SH-SY5Y (cell line): ENCODE data around the gene EEA1.

Source experiments
- GATA2 ChIP-seq: IDR thresholded peaks from 2 replicates; pipeline ENCODE4 v1.6.1; 2011; ENCODE audit warnings: mild to moderate bottlenecking, low read depth, low read length
- GATA3 ChIP-seq: IDR thresholded peaks from 2 replicates; pipeline ENCODE4 v1.6.1; 2011; ENCODE audit warnings: low read depth, mild to moderate bottlenecking, low read length, moderate library complexity

The EEA1 gene

DNA sequence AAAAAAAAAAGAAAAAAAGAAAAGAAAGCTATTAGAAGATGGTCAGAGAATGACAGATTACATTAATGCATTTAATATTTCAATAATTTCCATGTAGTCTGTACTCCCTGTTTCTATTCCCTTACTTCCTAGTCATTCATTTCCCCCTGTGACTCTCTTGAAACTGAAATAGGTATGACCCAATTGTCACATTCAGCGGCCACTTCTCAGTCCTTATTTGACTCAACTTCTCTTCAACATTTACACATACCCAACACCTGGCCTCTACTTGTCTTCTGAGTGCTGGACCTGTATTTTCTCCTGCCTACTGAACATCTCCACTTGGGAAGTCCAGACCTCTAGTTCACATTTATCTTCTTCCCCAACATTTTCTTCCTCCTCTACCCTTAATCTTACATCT is 7.2 kb downstream of the EEA1 start:
- TF ChIP-seq GATA2 (no peak), GATA3 (no peak)

DNA sequence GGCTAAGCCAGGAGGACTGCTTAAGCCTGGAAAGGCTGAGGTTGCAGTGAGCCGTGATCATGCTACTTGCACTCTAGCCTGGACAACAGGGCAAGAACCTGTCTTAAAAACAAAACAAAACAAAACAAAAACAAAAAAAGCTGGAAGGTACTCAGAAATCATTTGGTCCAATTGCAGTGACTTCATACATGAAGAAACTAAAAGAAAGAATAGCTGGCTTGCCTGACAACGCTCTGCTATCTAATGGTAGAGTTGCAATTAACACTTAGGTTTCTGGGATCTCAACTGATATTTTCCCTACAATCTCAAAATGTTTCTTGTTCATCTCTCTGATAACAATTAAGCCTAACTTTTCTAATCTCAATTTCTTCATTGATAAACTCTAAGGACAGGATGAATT is 13.7 kb downstream of the EEA1 start:
- no peak for TF ChIP-seq GATA2
- no peak for TF ChIP-seq GATA3

DNA sequence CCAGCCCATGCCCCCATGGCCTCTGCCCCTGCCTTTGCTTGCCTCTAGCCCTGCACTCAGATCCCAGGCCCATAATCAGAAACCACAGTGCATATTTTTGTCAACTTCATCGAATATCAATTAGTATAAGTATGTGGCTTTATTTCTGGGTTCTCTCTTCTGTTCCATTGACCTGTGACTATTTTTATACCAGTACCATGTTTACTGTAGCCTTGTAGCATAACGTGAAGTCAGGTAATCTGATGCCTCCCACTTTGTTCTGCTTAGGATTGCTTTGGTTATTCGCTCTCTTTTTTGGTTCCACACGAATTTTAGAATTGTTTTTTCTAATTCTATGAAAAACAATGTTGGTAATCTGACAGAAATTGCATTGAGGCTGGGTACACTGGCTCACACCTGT is 14.9 kb downstream of the EEA1 start:
- no peak for TF ChIP-seq GATA3

DNA sequence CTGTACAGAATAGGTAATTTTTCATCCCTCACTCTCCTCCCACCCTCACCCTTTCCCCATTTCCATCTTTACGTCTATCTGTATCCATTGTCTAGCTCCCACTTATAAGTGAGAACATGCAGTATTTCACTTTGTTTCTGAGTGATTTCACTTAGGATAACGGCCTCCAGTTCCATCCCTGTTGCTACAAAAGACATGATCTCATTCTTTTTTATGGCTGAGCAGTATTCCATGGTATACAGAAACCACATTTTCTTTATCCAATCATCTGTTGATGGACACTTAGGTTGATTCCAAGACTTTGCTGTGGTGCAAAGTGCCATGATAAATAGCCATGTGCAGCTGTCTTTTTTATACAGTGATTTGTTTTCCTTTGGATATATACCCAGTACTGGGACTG is 16.4 kb downstream of the EEA1 start:
- TF ChIP-seq GATA2 = no peak
- no peak for TF ChIP-seq GATA3

DNA sequence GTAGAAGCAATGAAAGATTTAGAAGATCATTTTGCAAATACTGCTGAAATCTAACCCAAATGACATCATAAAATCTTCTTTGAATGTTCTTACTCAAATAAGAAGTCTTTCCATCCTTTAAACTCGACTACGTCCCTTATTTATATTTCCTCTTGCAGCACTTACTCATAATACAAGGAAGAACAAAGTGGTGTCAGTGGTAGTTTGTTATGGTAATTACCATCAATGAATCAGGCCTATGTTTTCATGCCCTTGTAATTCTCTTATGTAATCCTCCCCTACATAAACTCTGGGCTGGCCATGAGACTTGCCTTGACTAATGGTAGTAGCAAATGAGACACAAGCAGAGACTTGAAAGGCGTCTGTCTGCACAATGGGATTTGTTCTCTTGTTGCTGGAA is 17.0 kb downstream of the EEA1 start:
- no peak for TF ChIP-seq GATA3
- TF ChIP-seq GATA2 = no peak

DNA sequence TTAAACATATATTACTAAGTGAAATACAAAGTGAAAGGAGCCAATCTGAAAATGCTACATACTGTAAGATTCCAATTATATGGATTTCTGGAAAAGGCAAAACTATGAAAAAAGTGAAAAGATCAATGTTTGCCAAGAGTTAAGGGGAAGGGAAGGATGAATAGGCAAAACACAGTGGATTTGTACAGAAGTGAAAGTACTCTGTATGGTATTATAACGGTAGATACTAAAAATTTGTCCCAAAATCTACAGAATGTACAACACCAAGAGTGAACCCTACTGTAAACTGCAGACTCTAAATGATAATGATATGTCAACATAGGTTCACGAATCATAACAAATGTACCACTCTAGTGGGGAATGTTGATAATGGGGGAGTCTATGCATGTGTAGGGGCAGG is 17.8 kb downstream of the EEA1 start:
- TF ChIP-seq GATA2 (no peak), GATA3 (no peak)

DNA sequence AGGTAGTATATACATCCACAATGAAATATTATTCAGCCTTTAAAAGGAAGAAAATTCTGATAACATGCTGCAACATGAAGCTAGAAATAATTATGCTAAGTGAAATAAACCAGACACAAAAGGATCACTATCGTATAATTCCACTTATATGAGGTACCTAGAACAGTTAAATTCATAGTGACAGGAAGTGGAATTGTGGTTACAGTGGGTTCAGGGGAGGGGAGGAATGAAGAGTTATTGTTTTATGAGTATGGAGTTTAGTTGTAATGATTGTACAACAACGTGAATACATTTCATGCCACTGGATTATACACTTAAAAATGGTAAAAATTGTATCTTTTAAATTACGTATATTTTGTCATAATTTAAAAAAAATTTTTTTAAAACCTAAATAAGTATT is 21.0 kb downstream of the EEA1 start:
- TF ChIP-seq GATA2 = no peak
- no peak for TF ChIP-seq GATA3

DNA sequence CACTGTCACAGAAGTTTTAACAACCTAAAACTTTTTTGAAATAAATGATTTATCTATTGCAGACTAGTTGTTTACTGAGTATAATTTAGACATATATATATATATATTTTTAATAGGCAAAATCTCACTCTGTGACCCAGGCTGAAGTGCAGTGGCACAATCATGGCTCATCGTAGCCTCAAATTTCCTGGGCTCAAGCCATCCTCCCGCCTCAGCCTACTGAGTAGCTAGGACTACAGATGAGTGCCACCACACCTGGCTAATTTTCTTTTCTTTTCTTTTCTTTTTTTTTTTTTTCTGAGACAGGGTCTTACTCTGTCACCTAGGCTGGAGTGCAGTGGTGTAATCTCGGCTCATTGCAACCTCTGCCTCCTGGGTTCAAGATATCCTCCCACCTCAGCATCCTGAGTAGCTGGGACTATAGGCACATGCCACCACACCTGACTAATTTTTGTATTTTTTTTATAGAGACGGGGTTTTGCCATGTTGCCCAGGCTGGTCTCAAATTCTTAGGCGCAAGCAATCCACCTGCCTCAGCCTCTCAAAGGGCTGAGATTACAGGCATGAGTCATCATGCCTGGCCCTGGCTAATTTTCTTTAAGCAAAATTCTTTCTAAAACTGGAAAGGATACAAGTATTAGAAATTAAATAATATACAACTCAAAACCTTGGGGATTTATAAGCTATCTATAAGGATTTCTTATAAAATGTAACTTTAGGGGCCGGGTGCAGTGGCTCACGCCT is 23.1 kb downstream of the EEA1 start:
- no peak for TF ChIP-seq GATA2
- TF ChIP-seq GATA3 = no peak

DNA sequence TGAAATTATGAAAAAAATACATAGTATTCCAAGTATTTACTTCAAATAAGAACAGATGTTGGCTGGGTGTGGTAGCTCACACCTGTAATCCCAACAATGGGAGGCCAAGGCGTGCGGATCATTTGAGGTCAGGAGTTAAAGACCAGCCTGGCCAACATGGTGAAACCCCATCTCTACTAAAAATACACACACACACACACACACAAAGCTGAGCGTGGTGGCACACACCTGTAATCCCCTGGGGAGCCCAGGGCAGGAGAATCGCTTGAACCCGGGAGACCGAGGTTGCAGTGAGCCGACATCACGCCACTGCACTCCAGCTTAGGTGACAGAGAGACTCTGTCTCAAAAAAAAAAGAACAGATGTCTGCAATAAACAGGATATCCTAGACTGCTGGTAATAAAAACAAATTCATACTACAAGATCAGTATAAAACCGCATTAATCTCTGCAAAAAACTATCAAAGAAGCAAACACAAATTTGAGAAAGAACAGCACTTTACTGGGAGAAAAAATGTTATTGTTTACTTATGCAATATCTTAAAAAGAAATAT is 23.8 kb downstream of the EEA1 start:
- TF ChIP-seq GATA3 (no peak), GATA2 (no peak)

DNA sequence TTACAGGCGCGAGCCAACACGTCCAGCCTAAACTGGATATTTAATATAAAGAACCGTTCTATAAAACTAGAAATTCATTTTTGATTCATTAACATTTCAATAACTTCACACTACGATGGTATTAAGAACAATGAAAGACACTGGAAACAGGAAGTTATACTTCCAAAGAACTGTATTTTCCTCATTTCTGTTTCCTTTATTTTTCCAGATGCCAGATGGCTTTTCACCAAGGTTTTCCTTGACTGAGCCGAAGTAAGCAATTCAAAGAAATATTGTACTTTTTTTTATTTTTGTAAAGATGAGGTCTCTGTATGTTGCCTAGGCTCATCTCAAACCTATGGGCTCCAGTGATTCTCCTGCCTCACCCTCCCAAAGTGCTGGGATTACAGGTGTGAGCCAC is 28.2 kb downstream of the EEA1 start:
- TF ChIP-seq GATA3 (no peak), GATA2 (no peak)

DNA sequence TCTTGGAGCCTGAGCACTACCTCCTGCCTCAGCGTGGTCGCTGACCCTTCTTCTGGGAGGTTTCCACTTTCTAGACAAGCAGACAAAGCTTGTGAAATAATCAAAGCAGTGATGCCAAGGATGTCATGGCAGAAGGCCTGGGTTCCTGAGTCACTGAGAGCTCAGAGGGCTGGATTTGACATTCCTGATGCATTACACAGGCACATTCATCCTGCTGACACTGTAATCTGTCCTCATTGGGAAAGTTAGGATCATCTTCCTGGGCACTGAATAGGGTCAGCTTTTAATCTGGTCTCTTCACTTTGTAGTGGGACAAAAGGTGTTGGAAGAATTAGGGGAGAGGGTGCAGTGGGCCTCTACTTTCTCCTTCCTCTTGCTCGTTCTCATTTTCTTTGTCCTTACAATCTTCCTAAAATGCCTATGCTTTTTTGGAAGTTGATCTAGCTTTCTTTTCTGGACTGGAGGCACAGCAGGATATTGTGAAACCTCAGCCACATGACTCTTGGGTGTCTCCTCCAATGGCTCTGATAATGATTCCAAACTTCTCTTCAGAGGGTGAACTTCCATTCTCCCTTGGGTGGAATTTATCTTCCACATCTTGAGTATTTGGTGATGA is 29.6 kb downstream of the EEA1 start:
- no peak for TF ChIP-seq GATA3
- no peak for TF ChIP-seq GATA2

DNA sequence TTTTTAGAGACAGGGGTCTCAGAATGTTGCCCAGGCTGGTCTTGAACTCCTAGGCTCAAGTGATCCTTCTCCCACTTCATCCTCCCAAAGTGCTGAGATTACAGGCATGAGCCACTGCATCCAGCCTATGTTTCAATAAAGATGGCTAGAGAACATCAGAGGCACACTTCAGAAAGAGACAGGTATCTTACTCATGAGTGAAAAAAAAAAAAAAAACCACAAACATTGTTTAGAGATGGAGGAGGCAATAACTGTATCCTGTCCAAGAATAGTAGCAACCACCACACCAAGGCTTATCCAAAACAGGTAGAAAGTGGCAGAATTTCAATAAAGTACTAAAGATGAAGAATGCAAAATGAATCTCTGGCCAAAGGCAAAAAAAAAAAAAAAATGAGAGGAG is 30.3 kb downstream of the EEA1 start:
- no peak for TF ChIP-seq GATA2
- no peak for TF ChIP-seq GATA3

DNA sequence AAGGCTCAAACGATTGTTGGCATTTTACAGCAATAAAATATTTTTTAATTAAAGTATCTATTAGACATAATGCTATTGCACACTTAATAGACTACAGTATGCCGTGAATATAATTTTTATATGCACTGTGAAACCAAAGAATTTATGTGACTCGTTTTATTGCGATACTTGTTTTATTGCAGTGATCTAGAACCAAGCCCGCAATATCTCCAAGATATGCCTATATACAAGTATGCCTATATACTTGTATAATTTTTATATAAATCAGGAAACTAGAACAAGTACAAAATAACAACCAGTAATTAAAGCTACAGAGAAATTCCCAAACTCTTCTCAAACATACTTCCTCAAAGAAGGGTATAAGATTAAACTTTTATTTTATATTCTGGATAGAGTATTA is 31.3 kb downstream of the EEA1 start:
- TF ChIP-seq GATA3 (no peak), GATA2 (no peak)

DNA sequence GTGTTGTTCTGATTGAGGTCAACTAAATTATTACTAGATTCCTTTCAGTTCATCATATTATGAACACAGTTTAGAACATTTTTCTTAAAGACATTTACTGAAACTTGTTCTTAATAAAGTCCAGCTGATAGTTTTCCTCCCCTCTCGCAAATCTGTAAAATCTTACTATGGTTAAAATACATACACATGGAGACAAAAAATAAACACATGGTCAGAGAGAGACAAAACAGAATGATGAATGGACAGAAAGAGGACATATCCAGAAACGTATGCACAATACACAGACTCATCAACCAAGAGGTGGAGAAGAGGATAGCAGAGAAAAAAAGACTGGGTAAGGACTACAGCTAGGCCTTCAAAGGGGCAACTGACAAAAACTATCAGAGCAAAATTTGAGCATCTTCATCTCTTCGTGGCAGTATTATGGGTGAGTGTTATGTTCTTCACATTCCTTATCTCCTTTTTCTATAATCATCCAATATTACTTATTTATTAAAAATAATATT is 38.4 kb downstream of the EEA1 start:
- TF ChIP-seq GATA3 (no peak), GATA2 (no peak)

DNA sequence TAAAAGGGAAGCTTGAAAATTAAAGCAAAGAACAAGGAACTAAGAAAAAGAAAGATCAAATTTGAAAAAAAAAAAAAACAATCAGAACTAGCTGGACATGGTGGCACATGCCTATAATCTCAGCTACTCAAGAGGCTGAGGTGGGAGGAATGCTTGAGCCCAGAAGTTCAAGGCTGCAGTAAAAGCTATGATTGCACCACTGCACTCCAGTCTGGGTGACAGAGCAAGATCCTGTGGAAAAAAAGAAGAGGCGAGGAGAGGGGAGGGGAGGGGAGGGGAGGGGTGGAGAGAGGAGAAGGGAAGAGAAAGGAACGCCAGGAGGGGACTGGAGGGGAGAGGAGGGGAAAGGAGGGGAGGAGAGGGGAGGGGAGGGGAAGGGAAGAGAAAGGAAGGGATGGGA is 43.0 kb downstream of the EEA1 start:
- TF ChIP-seq GATA2 = no peak
- no peak for TF ChIP-seq GATA3
